Measurements from ENCODE around the gene MED13L.

The MED13L gene

GRCh38 chr12:116076399-116076798, 201.1 kb downstream of the MED13L start:
- DNase-seq, result no peak

- DNase-seq, result no peak
Observed at GRCh38 chr12:116074686-116075085, 202.8 kb downstream of the MED13L start.

GRCh38 chr12:116071555-116072230, 205.8 kb downstream of the MED13L start:
- DNase-seq, result no peak

- no peak for DNase-seq
Observed at GRCh38 chr12:116070444-116070843, 207.0 kb downstream of the MED13L start.

- DNase-seq, result no peak
Observed at GRCh38 chr12:116069943-116070342, 207.6 kb downstream of the MED13L start.

GRCh38 chr12:116068853-116069252, 208.6 kb downstream of the MED13L start:
- DNase-seq, result no peak

GRCh38 chr12:116068371-116068770, 209.1 kb downstream of the MED13L start:
- DNase-seq, result no peak

GRCh38 chr12:116067892-116068291, 209.6 kb downstream of the MED13L start:
- DNase-seq, result no peak

GRCh38 chr12:116066381-116067230, 210.9 kb downstream of the MED13L start:
- DNase-seq, result peak; percentile 41

- DNase-seq, result no peak
Observed at GRCh38 chr12:116065606-116066005, 211.9 kb downstream of the MED13L start.

GRCh38 chr12:116064493-116064892, 213.0 kb downstream of the MED13L start:
- no peak for DNase-seq

- no peak for DNase-seq
Observed at GRCh38 chr12:116062698-116063097, 214.8 kb downstream of the MED13L start.

GRCh38 chr12:116060764-116061163, 216.7 kb downstream of the MED13L start:
- DNase-seq, result no peak

GRCh38 chr12:116059904-116060303, 217.6 kb downstream of the MED13L start:
- no peak for DNase-seq

GRCh38 chr12:116058574-116058973, 218.9 kb downstream of the MED13L start:
- no peak for DNase-seq

GRCh38 chr12:116057356-116057755, 220.1 kb downstream of the MED13L start:
- no peak for DNase-seq

- no peak for DNase-seq
Observed at GRCh38 chr12:116055895-116056607, 221.4 kb downstream of the MED13L start.

GRCh38 chr12:116054280-116054679, 223.2 kb downstream of the MED13L start:
- no peak for DNase-seq

GRCh38 chr12:116053479-116054200, 223.9 kb downstream of the MED13L start:
- DNase-seq, result no peak

GRCh38 chr12:116050275-116050674, 227.2 kb downstream of the MED13L start:
- no peak for DNase-seq

- no peak for DNase-seq
Observed at GRCh38 chr12:116048879-116049278, 228.6 kb downstream of the MED13L start.

GRCh38 chr12:116046039-116046438, 231.5 kb downstream of the MED13L start:
- DNase-seq, result no peak

- DNase-seq, result no peak
Observed at GRCh38 chr12:116045150-116045549, 232.3 kb downstream of the MED13L start.
